BJ (cell line): ENCODE results near the gene RABGAP1L. TPM values are rescaled to one million over a fixed set of nuclear protein-coding genes. Genes with fewer than 3 reads are reported as not detected.
A peak's percentile ranks its signal among the peaks of the same experiment; 100 is the strongest.
"Not testable (repeated sequence)": the region's sequence is repeated elsewhere in the genome, so short reads cannot be mapped to it uniquely, and the experiment has no call there.

Experiments
- CTCF ChIA-PET: fragments of 350-600 bp; formaldehyde crosslinking; extraction: SDS; loops from one replicate; lab custom pipeline; 2021; ENCODE audit warnings: antibody characterized with exemption, inconsistent platforms; lab: Yijun Ruan, JAX
- POLR2A ChIA-PET: fragments of 300-600 bp; sonication (Branson Sonifier 250); formaldehyde crosslinking; extraction: SDS; loops from one replicate; lab custom pipeline; 2021; ENCODE audit warnings: antibody characterized with exemption; lab: Charles Lee
- DNase-seq: peaks from one replicate; pipeline ENCODE4 v3.0.0-alpha.2; 2011; ENCODE audit warnings: low read depth
- H3K27me3 ChIP-seq: 2 replicates; pipeline ENCODE4 v1.6.0; 2011; ENCODE audit warnings: low read length; ENCODE audit not compliant: control insufficient read depth, insufficient read depth
- H3K36me3 ChIP-seq: 2 replicates; pipeline ENCODE4 v1.5.1; 2011; ENCODE audit warnings: low read length; ENCODE audit not compliant: control insufficient read depth, insufficient read depth
- H3K4me3 ChIP-seq: 2 replicates; pipeline ENCODE4 v1.5.1; 2011; ENCODE audit warnings: low read depth, mild to moderate bottlenecking, control low read depth, low read length
- polyA plus RNA-seq: library from polyadenylated mRNA; depleted of rRNA; stranded (reverse); fragments of >200 nt; gene quantifications from 2 replicates; pipeline ENCODE4 v1.2.3, GENCODE V29; 2011
- TF ChIP-seq, protein P1 (sequence below): IDR thresholded peaks from 2 replicates; pipeline ENCODE4 v1.5.1; 2011; ENCODE audit warnings: low read depth, mild to moderate bottlenecking, control low read depth, inconsistent platforms, low read length, moderate library complexity; ENCODE audit not compliant: insufficient read depth

The RABGAP1L gene
- polyA plus RNA-seq, 1 experiment, result 15.9 TPM

DNA sequence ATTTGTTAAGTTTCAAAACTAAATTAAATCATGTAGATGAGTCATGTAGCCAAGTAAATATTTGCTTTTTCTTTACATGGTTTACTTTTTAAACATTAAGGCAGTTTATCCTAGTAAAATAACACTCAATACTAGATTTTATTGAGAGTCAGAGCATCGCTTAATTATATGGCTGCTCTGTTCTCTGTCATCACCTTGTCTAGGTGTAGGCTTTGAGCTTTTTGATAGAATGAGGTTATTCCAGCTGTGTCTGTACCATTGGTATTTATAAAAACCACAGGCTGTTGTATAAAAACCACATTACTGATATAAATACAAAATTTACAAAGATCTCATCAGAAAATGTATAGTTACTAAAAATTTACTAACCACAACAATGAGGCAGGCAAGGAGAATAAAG is 245.9 kb downstream of the RABGAP1L start:
- no peaks in the 10 kb centered on the region for H3K27me3 ChIP-seq
- ChIA-PET POLR2A (no interaction called here), CTCF (interaction anchor here (0.6 kb wide), 1 partner anchor 720 kb away, joined by 3 read pairs; no protein-coding TSS in a partner anchor)
- DNase-seq, result no peak
- H3K36me3 ChIP-seq, result no peaks in the 10 kb centered on the region
- H3K4me3 ChIP-seq, result no peak overlapping the region
- TF ChIP-seq, protein P1, sequence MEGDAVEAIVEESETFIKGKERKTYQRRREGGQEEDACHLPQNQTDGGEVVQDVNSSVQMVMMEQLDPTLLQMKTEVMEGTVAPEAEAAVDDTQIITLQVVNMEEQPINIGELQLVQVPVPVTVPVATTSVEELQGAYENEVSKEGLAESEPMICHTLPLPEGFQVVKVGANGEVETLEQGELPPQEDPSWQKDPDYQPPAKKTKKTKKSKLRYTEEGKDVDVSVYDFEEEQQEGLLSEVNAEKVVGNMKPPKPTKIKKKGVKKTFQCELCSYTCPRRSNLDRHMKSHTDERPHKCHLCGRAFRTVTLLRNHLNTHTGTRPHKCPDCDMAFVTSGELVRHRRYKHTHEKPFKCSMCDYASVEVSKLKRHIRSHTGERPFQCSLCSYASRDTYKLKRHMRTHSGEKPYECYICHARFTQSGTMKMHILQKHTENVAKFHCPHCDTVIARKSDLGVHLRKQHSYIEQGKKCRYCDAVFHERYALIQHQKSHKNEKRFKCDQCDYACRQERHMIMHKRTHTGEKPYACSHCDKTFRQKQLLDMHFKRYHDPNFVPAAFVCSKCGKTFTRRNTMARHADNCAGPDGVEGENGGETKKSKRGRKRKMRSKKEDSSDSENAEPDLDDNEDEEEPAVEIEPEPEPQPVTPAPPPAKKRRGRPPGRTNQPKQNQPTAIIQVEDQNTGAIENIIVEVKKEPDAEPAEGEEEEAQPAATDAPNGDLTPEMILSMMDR, result no peak

DNA sequence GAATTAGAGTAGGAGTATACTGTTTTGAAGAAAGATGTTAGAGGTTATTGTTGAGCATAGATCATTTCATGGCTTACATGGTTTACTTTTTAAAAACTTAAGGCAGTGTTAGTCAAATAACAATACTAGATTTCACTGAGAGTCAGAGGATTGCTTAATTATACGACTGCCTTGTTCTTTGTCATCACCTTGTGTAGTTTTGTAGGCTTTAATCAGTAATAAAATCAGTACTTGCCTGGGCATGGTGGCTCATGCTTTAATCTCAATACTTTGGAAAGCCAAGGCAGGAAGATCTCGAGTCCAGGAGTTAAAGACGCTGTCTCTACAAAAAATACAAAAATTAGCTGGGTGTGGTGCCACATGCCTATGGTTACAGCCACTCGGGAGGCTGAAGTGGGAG is 247.1 kb downstream of the RABGAP1L start:
- Histone ChIP-seq H3K4me3 (no peak overlapping the region), H3K27me3 (no peaks in the 10 kb centered on the region), H3K36me3 (no peaks in the 10 kb centered on the region)
- POLR2A ChIA-PET, result no interaction called here
- CTCF ChIA-PET, result no interaction called here
- TF ChIP-seq, protein P1, result no peak
- DNase-seq, result no peak

DNA sequence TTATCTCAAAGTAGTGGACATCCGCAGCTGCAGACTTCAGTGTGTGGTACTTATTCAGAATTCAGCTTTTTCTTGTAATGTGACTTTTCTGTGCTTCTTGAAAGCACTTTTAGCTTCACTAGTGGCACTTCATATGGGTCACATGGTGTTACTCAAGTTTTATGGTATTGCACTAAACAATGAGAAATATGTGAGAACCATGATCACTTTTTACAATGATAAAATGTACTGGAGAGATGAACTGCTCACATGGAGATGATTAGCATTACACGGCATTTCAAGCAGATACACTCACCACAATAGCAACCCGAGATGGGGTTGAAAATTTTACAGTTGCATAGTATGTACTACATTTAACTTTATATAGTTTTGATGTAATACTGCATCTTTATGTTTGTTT is 248.3 kb downstream of the RABGAP1L start:
- no peaks in the 10 kb centered on the region for H3K36me3 ChIP-seq
- no peaks in the 10 kb centered on the region for H3K27me3 ChIP-seq
- CTCF ChIA-PET, result no interaction called here
- TF ChIP-seq, protein P1, result no peak
- DNase-seq, result peak; percentile 68
- POLR2A ChIA-PET, result no interaction called here
- H3K4me3 ChIP-seq, result no peak overlapping the region

DNA sequence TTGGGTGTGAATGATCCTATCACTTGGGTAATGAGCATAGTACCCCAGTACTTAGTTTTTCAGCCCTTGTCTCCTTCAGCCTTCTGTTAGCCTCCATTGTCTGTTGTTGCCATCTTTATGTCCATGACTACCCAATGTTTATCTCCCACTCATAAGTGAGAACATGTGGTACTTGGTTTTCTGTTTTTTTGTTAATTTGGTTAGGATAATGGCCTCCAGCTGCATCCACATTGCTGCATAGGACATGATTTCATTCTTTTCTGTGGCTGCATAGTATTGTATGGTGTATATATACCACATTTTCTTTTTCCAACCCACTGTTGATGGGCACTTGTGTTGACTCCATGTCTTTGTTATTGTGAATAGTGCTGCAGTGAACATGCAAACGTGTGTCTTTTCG is 248.8 kb downstream of the RABGAP1L start:
- TF ChIP-seq, protein P1, result no peak
- no peak overlapping the region for H3K4me3 ChIP-seq
- CTCF ChIA-PET, result interaction anchor here (0.6 kb wide), 1 partner anchor 53 kb away, joined by 3 read pairs; no protein-coding TSS in a partner anchor
- POLR2A ChIA-PET, result no interaction called here
- no peaks in the 10 kb centered on the region for H3K36me3 ChIP-seq
- DNase-seq, result peak; percentile 9
- H3K27me3 ChIP-seq, result no peaks in the 10 kb centered on the region

DNA sequence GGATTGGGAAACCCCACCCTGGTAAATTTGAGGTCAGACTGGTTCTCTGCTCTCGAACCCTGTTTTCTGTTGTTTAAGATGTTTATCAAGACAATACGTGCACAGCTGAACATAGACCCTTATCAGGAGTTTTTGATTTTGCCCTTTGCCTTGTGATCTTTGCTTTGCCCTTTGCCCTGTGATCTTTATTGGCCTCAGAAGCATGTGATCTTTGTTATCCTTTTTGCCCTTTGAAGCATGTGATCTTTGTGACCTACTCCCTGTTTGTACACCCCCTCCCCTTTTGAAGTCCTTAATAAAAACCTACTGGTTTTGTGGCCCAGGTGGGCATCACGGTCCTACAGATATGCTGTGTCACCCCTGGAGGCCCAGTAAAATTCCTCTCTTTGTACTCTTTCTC is 250.5 kb downstream of the RABGAP1L start:
- H3K36me3 ChIP-seq, H3K4me3 ChIP-seq, DNase-seq, CTCF ChIA-PET, POLR2A ChIA-PET, H3K27me3 ChIP-seq: not testable (repeated sequence)

DNA sequence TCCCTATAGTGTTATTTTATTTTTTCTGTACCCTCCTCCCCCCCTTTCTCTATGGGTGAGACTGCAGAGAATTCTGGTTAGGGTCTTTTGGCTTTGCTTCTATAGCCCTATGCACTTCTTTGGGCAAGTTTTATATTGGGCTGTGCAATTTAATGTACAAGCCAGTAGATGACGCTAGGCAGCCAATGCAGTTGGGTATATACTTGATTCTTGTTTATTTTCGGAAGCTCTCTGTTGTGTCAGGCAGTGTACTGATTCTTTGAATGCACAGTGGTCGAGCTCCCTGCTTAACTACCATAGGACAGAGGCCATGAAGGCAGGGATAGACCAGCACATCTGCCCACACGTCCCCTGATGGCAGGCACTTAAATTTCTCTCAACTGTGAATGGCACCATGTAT is 254.3 kb downstream of the RABGAP1L start:
- Histone ChIP-seq H3K36me3 (no peaks in the 10 kb centered on the region), H3K4me3 (no peak overlapping the region), H3K27me3 (no peaks in the 10 kb centered on the region)
- TF ChIP-seq, protein P1, result no peak
- CTCF ChIA-PET, result no interaction called here
- POLR2A ChIA-PET, result no interaction called here
- DNase-seq, result no peak
